ENCODE measurements around the gene HELQ.
"Not testable (repeated sequence)": the region's sequence is repeated elsewhere in the genome, so short reads cannot be mapped to it uniquely, and the experiment has no call there.

HELQ gene

DNA sequence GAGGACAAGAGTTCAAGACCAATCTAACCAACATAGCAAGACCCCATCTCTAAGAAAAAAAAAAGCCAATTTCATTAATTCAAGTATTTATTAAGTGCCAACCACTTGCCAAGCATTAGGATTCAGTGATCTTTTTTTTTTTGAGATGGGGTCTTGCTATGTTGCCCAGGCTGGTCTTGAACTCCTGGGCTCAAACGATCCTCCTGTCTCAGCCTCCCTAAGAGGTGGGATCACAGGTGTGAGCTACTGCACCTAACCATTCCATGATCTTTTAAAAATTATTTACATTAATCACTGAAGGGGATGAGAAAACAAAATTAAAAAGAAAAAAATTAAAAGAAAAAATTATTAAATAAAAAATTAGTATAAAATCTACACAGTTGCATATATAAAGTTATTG is 24.4 kb downstream of the HELQ start:
- no peak for DNase-seq

- no peak for DNase-seq
These were observed 37.4 kb downstream of the HELQ start for GRCh38 chr4:83418211-83418610.

DNA sequence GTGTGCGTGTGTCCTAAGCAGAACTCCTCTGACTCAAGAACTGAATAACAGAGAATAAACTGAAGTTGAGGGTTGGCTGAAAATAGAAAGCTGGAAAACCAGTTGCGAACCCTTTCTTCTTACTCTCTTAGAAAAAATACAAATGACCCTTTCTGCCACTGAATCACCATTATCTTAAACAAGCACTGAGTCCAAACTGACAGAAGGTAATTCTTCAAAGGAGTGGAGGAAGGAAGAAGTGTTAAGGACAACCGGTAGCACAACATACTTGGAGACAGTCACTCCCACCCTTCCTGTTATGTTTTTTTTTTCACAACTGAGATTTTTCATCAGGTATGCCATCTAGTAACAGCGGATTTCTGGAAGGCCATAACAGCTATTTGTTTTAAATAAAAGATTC is 38.1 kb downstream of the HELQ start:
- no peak for DNase-seq

- no peak for DNase-seq
These were observed 41.9 kb downstream of the HELQ start for GRCh38 chr4:83413676-83414075.

- no peak for DNase-seq
These were observed 46.7 kb downstream of the HELQ start for GRCh38 chr4:83408908-83409307.

- DNase-seq = no peak
These were observed 49.5 kb downstream of the HELQ start for GRCh38 chr4:83405844-83406816.

- DNase-seq = not testable (repeated sequence)
These were observed 57.5 kb downstream of the HELQ start for GRCh38 chr4:83398158-83398557.

GRCh38 chr4:83393908-83394307 is 61.7 kb downstream of the HELQ start:
- no peak for DNase-seq

DNA sequence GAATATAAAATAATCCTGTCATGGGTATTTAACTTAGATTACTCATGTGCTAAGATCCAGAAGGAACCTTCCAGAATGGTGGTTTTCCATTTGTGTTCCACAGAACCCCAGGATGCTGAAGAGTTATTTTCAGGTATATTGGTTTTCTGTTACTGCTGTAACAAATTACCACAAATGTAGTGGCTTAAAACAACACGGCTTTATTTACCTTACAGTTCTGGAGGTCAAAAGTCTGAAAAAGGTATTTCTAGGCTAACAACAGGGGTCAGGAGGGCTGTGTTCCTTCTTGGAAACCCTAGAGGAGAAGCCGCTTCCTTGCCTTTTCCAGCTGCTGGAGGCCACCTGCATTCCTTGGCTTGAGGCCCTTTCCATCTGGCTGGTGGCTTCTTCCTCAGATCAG is 63.1 kb downstream of the HELQ start:
- DNase-seq = no peak

DNA sequence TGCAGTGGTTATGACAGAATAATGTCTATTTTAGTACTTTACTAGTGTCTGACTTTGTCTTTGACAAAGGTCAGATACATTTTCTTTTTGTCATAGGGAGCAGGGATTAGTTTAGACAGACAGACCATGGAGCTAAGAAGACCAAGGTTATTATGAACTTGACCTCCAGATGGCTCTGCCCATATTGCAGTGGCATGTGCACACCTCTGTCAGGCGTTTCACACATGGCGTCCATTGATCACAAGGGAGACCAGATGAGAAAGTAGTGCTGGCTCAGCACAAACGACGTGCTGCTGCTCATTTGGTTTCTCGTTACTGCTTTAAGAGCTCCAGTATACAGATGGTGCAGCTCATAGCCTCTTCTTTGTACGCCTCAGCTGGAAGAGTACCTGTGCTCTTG is 64.7 kb downstream of the HELQ start:
- DNase-seq = no peak

- no peak for DNase-seq
These were observed 65.7 kb downstream of the HELQ start for GRCh38 chr4:83389756-83390505.

DNA sequence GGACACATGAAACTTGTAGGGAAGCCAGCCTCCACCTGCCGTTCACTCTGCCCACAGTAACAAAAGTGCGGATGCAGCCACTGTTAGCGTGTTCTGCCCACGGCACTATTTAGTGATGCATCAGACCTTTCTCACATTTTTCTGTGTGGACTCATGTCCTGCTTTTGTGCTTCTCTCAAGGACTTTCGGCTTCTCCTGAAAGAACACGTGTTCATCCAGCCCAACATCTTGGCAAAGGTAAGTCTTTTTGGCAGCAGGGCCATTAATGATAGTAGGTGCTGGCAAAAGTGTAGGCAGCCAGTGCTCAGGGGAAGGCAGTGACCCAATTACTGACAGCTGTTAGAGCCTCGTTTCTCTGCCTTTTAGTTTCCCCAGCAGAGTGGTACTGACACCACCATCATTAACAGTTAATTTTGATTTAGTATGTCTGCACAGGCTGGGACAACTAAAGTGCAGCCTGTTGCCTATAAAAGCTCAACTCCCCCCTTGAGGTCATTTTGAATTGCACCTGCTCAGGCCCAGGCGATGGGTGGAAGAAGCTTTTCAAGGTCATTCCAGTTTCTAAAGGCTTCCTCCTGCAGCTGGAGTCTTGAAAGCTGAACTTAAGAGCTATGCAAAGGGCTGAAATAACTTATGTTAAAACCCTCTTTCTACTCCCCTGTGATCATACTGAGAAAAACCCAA is 66.4 kb downstream of the HELQ start:
- no peak for DNase-seq

GRCh38 chr4:83388313-83388676 is 67.3 kb downstream of the HELQ start:
- no peak for DNase-seq

- no peak for DNase-seq
These were observed 67.9 kb downstream of the HELQ start for GRCh38 chr4:83387476-83388312.

DNA sequence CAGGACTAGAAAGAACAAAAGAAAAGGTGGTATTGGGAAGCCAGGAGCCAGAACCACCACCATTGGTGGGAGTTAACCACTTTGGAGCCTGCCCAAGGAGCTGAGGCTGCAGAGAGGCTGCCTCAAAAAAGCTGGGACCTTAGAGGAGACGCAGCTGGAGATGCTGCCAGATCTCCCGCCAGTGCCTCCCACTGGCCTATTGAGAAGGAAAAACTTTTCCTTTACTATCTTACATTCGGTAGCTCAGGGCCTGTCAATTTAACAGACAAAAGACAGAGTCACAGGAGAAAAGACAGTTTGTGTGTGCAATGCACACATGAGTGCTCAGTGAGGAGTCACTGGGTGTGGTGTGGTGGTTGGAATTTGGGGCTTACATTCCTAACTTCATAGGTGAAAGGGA is 68.6 kb downstream of the HELQ start:
- DNase-seq = no peak

GRCh38 chr4:83382850-83383249 is 72.8 kb downstream of the HELQ start:
- DNase-seq = no peak

DNA sequence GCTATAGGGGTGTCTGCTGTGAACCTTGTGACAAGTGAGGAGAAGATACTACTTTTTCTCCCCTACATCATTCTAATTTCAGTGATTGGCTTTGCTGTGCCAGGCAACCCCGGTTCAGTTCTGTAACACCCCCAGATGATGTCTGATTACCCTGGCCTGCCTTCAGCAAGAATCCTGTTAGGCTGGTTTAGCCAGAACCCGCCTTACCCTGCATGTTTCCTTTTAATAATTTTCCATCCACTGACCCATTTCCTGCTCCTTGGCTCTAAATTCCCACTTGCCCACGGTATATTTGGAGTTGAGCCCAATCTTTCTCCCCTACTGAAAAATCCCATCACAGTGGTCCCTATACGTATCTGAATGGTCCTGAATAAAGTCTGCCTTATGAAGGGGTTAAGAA is 74.5 kb downstream of the HELQ start:
- no peak for DNase-seq

GRCh38 chr4:83378419-83378818 is 77.2 kb downstream of the HELQ start:
- DNase-seq = no peak

- DNase-seq = no peak
These were observed 82.7 kb downstream of the HELQ start for GRCh38 chr4:83372931-83373330.

GRCh38 chr4:83371936-83372335 is 83.7 kb downstream of the HELQ start:
- DNase-seq = no peak

- DNase-seq = no peak
These were observed 84.4 kb downstream of the HELQ start for GRCh38 chr4:83371235-83371634.

DNA sequence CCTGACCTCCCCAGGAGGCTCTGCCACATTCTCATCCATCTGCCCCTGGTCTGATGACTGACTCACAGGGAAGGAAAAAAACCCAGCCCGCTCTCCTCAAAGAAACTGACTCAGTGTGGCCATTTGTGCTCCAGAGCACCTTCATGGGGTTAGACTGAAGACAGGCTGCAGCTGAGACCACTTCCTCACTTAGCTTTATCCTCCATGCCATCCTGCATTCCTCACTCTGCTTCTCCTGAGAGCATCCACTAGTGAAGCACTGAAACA is 85.0 kb downstream of the HELQ start:
- DNase-seq = no peak

Data from T1000 (cell line).